DOHH2 (cell line): ENCODE data around the gene PNLIPRP1.

Experiments
- H3F3A ChIP-seq: fragments of 200-600 bp; sonication (generic), shearing (Covaris generic); 2 replicates; pipeline ENCODE4 v1.6.0; 2016; ENCODE audit warnings: antibody characterized with exemption, mild to moderate bottlenecking; ENCODE audit not compliant: control insufficient read depth, insufficient read depth
- H3K27ac ChIP-seq: fragments of 200-600 bp; sonication (generic); 2 replicates; pipeline ENCODE4 v1.5.1; 2014; ENCODE audit warnings: low read depth, mild to moderate bottlenecking, low read length, moderate library complexity
- H3K27me3 ChIP-seq: fragments of 200-600 bp; sonication (generic); 2 replicates; pipeline ENCODE4 v1.6.1; 2014; ENCODE audit warnings: mild to moderate bottlenecking, low read length, mixed read lengths; ENCODE audit not compliant: control insufficient read depth
- H3K36me3 ChIP-seq: fragments of 200-600 bp; sonication (generic); 2 replicates; pipeline ENCODE4 v1.6.1; 2014; ENCODE audit warnings: mild to moderate bottlenecking, low read length, moderate library complexity, mixed read lengths; ENCODE audit not compliant: control insufficient read depth
- H3K4me1 ChIP-seq: fragments of 200-600 bp; sonication (generic); 2 replicates; pipeline ENCODE4 v1.6.1; 2014; ENCODE audit warnings: mild to moderate bottlenecking, low read length, mixed read lengths; ENCODE audit not compliant: control insufficient read depth
- H3K4me2 ChIP-seq: fragments of 200-600 bp; sonication (generic); 2 replicates; pipeline ENCODE4 v1.6.0; 2014; ENCODE audit warnings: mild to moderate bottlenecking, low read length, moderate library complexity
- H3K4me3 ChIP-seq: fragments of 200-600 bp; sonication (generic); 2 replicates; pipeline ENCODE4 v1.5.1; 2014; ENCODE audit warnings: mild to moderate bottlenecking, low read length, mixed read lengths
- H3K79me2 ChIP-seq: fragments of 200-600 bp; sonication (generic); 2 replicates; pipeline ENCODE4 v1.6.1; 2014; ENCODE audit warnings: mild to moderate bottlenecking, low read length, mixed read lengths; ENCODE audit not compliant: control insufficient read depth
- H3K9me2 ChIP-seq: fragments of 200-600 bp; sonication (generic); replicated peaks from 2 replicates; pipeline ENCODE4 v1.6.1; 2014; ENCODE audit warnings: mild to moderate bottlenecking, low read length, mixed read lengths; ENCODE audit not compliant: control insufficient read depth
- H3K9me3 ChIP-seq: fragments of 200-600 bp; sonication (generic); 2 replicates; pipeline ENCODE4 v1.6.1; 2014; ENCODE audit warnings: antibody characterized with exemption, low read length, mixed read lengths; ENCODE audit not compliant: control insufficient read depth, insufficient read depth
- H4K20me1 ChIP-seq: fragments of 200-600 bp; sonication (generic); 2 replicates; pipeline ENCODE4 v1.6.0; 2014; ENCODE audit warnings: low read depth, mild to moderate bottlenecking, antibody characterized with exemption, low read length, moderate library complexity; ENCODE audit not compliant: control insufficient read depth, insufficient read depth
- CTCF ChIP-seq: fragments of 200-600 bp; sonication (generic); IDR thresholded peaks from one replicate; pipeline ENCODE4 v1.5.1; 2014; ENCODE audit warnings: antibody characterized with exemption, mild to moderate bottlenecking, low read depth, low read length; ENCODE audit not compliant: poor library complexity, severe bottlenecking
- EZH2phosphoT487 ChIP-seq: fragments of 200-600 bp; sonication (generic); IDR thresholded peaks from 2 replicates; pipeline ENCODE4 v1.6.1; 2017; ENCODE audit warnings: borderline replicate concordance, mild to moderate bottlenecking, antibody characterized with exemption, low read length, moderate library complexity, mixed read lengths

The PNLIPRP1 gene

GRCh38 chr10:116630020-116630419 lies 39.3 kb downstream of the PNLIPRP1 start:
- Histone ChIP-seq H3K27ac (no peak overlapping the region), H3F3A (no peaks in the 10 kb centered on the region), H3K9me3 (no peaks in the 10 kb centered on the region), H3K79me2 (no peaks in the 10 kb centered on the region), H3K9me2 (no peaks in the 10 kb centered on the region), H3K36me3 (no peaks in the 10 kb centered on the region), H4K20me1 (no peaks in the 10 kb centered on the region), H3K4me2 (no peak overlapping the region), H3K4me1 (no peaks in the 10 kb centered on the region), H3K4me3 (no peak overlapping the region), H3K27me3 (no peaks in the 10 kb centered on the region)
- TF ChIP-seq EZH2phosphoT487 (no peak), CTCF (no peak)

GRCh38 chr10:116631871-116632295 lies 41.1 kb downstream of the PNLIPRP1 start:
- Histone ChIP-seq H3K79me2 (no peaks in the 10 kb centered on the region), H3K27ac (no peak overlapping the region), H3K9me2 (no peaks in the 10 kb centered on the region), H3K4me1 (no peaks in the 10 kb centered on the region), H3K9me3 (no peaks in the 10 kb centered on the region), H3K4me3 (no peak overlapping the region), H3K27me3 (no peaks in the 10 kb centered on the region), H3K4me2 (no peak overlapping the region), H3K36me3 (no peaks in the 10 kb centered on the region), H4K20me1 (no peaks in the 10 kb centered on the region), H3F3A (no peaks in the 10 kb centered on the region)
- TF ChIP-seq CTCF (no peak), EZH2phosphoT487 (no peak)

GRCh38 chr10:116632596-116633215 lies 41.9 kb downstream of the PNLIPRP1 start:
- H3F3A ChIP-seq: no peaks in the 10 kb centered on the region
- H3K27ac ChIP-seq: no peak overlapping the region
- H3K4me2 ChIP-seq: no peak overlapping the region
- no peaks in the 10 kb centered on the region for H3K27me3 ChIP-seq
- no peaks in the 10 kb centered on the region for H3K9me2 ChIP-seq
- no peaks in the 10 kb centered on the region for H4K20me1 ChIP-seq
- no peak for TF ChIP-seq EZH2phosphoT487
- TF ChIP-seq CTCF: no peak
- H3K4me3 ChIP-seq: no peak overlapping the region
- H3K9me3 ChIP-seq: no peaks in the 10 kb centered on the region
- no peaks in the 10 kb centered on the region for H3K36me3 ChIP-seq
- H3K4me1 ChIP-seq: no peaks in the 10 kb centered on the region
- H3K79me2 ChIP-seq: no peaks in the 10 kb centered on the region
